ENCODE data around the gene PICALM. TPM values are rescaled to one million over a fixed set of nuclear protein-coding genes. Genes with fewer than 3 reads are reported as not detected.

The PICALM gene
- total and polyA plus RNA-seq, 2 of the 4 experiments (the other 2 are of a cell fraction): 235 to 453 TPM

DNA sequence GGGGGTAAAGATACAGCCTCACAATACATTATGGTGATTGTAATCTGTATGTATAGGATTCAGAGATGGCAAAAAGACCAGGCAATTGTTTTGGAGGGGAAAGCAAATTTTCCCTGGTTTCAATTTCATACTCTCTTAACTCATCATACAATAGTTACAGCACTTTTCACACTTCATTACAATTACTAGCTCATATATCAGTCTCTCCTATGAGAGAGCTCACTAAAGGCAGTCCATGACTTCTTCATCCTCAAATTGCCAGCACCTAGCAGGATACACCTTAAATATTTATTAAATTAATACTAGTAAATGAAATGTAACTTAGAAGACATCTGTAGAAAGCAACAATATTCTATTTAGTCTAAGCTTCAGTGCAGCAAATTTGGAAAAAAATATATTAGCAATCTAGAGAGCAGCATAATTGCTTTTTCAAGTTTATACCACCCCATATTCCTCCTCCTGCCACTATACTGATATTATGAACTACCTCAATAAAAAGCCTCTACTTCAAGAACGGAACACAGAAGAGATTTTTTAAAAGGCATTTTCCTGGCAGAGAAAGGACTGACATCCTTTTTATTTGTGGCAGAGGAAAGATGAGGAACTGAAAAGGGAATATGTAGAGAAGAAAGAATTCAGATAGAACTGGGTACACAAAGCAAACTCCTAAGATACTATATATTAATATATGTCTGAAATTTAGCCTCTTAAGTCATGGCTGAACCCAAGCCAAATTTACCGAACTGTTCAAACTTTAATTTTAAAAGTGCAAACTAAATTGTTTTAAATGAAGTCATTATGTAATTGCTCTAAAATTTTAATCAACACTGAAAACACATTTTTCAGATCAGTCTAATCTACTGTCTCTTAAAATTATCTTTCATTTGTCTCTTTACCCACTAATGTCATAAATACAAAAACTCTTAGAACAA lies 27.7 kb downstream of the PICALM start:
- no peak overlapping the region; a peak in 1 of 4 replicates for H4K8ac ChIP-seq (ENCODE audit: low read depth in 2 of 2, low read length in 2 of 2)
- H3K23ac ChIP-seq (ENCODE audit: low read depth, low read length): no peak overlapping the region
- in situ Hi-C loops (cut with MboI; ENCODE audit: low sequenced_read_pairs): loop anchor here (25.0 kb wide), 1 partner anchor 171 kb away; no protein-coding TSS in a partner anchor
- intact Hi-C loops (cut with micrococcal nuclease): loop anchor here (5.0 kb wide), 1 partner anchor 246 kb away; no protein-coding TSS in a partner anchor
- H2AK9ac ChIP-seq (replicated peaks; ENCODE audit: low read depth, low read length, poor library complexity): no peak overlapping the region
- H2BK120ac ChIP-seq (ENCODE audit: low read depth, low read length): no peak overlapping the region
- CTCF ChIA-PET: interaction anchor here (0.6 to 1.7 kb wide), 13 partner anchors 10 to 212 kb away, joined by 3 to 10 read pairs (median 4); partner anchors contain the start of gene PICALM
- H3K27ac ChIP-seq (ENCODE audit: insufficient read depth, low read length): no peak overlapping the region
- H3K56ac ChIP-seq (ENCODE audit: extremely low read depth, insufficient read depth, low read length): no peak overlapping the region
- dilution Hi-C loops (cut with HindIII; ENCODE audit: low sequenced_read_pairs, unreplicated experiment): no loop called here
- no peak overlapping the region for H2AK5ac ChIP-seq (ENCODE audit: low read depth, low read length)
- H2BK20ac ChIP-seq (ENCODE audit: low read depth, low read length): no peak overlapping the region
- peaks cover 87% of the 10 kb centered on the region for H4K20me1 ChIP-seq (ENCODE audit: insufficient read depth, low read length)
- no peaks in the 10 kb centered on the region for H3K27me3 ChIP-seq (ENCODE audit: control insufficient read depth, insufficient read depth, low read length)
- ATAC-seq (ENCODE audit: low read depth) (no peak), DNase-seq (no peak)
- H3K9me3 ChIP-seq (ENCODE audit: control insufficient read depth, insufficient read depth, low read length): no peaks in the 10 kb centered on the region
- WGBS, 2 experiments (ENCODE audit: extremely low coverage in 2 of 2, insufficient read length in 1 of 2): no CpG with 5 or more reads among the region's 2 CpGs
- peak overlapping the region; percentile 57; the same call in 1 of the 2 replicates for H3K4me2 ChIP-seq (ENCODE audit: low read depth, low read length)
- TF ChIP-seq BHLHE40 (IDR thresholded peaks at IDR 0.05; ENCODE audit: low read depth, low read length): no peak
- TF ChIP-seq, protein P1, sequence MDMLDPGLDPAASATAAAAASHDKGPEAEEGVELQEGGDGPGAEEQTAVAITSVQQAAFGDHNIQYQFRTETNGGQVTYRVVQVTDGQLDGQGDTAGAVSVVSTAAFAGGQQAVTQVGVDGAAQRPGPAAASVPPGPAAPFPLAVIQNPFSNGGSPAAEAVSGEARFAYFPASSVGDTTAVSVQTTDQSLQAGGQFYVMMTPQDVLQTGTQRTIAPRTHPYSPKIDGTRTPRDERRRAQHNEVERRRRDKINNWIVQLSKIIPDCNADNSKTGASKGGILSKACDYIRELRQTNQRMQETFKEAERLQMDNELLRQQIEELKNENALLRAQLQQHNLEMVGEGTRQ (IDR thresholded peaks at IDR 0.05; ENCODE audit: low read depth, low read length): no peak
- no peak for TF ChIP-seq MXI1 (IDR thresholded peaks at IDR 0.05; ENCODE audit: borderline replicate concordance, low read depth, low read length)
- no peak for TF ChIP-seq MAZ (IDR thresholded peaks at IDR 0.05; ENCODE audit: borderline replicate concordance, low read depth, low read length)
- no peak for TF ChIP-seq SMC3 (IDR thresholded peaks at IDR 0.05; ENCODE audit: low read depth, low read length)
- TF ChIP-seq RCOR1 (IDR thresholded peaks at IDR 0.05; ENCODE audit: insufficient replicate concordance, low read length): no peak
- TF ChIP-seq POLR2A (IDR thresholded peaks at IDR 0.05; ENCODE audit: low read depth, low read length): no peak
- TF ChIP-seq CHD1 (IDR thresholded peaks at IDR 0.05; ENCODE audit: low read depth, low read length): no peak
- no peak for TF ChIP-seq RAD21 (IDR thresholded peaks at IDR 0.05; ENCODE audit: low read length)
- TF ChIP-seq CEBPB (IDR thresholded peaks at IDR 0.05; ENCODE audit: low read depth, low read length): no peak
- TF ChIP-seq RFX5 (IDR thresholded peaks at IDR 0.05; ENCODE audit: low read depth, low read length): no peak
- no peak for TF ChIP-seq NFE2L2 (IDR thresholded peaks at IDR 0.05; ENCODE audit: low read depth, low read length)
- TF ChIP-seq, protein P2, sequence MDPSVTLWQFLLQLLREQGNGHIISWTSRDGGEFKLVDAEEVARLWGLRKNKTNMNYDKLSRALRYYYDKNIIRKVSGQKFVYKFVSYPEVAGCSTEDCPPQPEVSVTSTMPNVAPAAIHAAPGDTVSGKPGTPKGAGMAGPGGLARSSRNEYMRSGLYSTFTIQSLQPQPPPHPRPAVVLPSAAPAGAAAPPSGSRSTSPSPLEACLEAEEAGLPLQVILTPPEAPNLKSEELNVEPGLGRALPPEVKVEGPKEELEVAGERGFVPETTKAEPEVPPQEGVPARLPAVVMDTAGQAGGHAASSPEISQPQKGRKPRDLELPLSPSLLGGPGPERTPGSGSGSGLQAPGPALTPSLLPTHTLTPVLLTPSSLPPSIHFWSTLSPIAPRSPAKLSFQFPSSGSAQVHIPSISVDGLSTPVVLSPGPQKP (IDR thresholded peaks at IDR 0.05; ENCODE audit: borderline replicate concordance, low read depth, low read length): no peak
- no peak for TF ChIP-seq FOS (IDR thresholded peaks at IDR 0.05; ENCODE audit: low read depth, low read length)
- H3K36me3 ChIP-seq (ENCODE audit: control insufficient read depth, insufficient read depth, low read length): no peaks in the 10 kb centered on the region; the same call in 1 of the 2 replicates
- no peak overlapping the region for H3K9ac ChIP-seq (ENCODE audit: low read depth, low read length)
- H2BK5ac ChIP-seq (ENCODE audit: low read depth, low read length, poor library complexity, severe bottlenecking): peak overlapping the region; percentile 78
- POLR2A ChIA-PET (ENCODE audit: unreplicated experiment): no interaction called here
- no peak overlapping the region for H3K14ac ChIP-seq (replicated peaks; ENCODE audit: low read depth, low read length)
- H2AFZ ChIP-seq (replicated peaks; ENCODE audit: low read length, poor library complexity): no peak overlapping the region
- peaks cover 19% of the 10 kb centered on the region for H3K9me1 ChIP-seq (ENCODE audit: insufficient read depth, low read length)
- H4K5ac ChIP-seq (ENCODE audit: low read depth, low read length): no peak overlapping the region; the same call in 1 of the 2 replicates
- H2BK15ac ChIP-seq (ENCODE audit: low read depth, low read length): no peak overlapping the region
- BruUV-seq (replicated peaks): no TSS peak
- no peak overlapping the region for H4K91ac ChIP-seq (ENCODE audit: insufficient read depth, low read depth, low read length)
- no peak overlapping the region for H3K18ac ChIP-seq (ENCODE audit: low read depth, low read length)
- H3K4me3 ChIP-seq (ENCODE audit: insufficient read depth, low read depth, low read length): no peak overlapping the region
- peaks cover 13% of the 10 kb centered on the region for H3K4me1 ChIP-seq (ENCODE audit: control insufficient read depth, insufficient read depth, low read length)
- no peak overlapping the region for H3K4ac ChIP-seq (ENCODE audit: low read depth, low read length)
- peaks cover 0 to 29% of the 10 kb centered on the region in 2 experiments; a peak in 2 of 4 replicates for H3K79me1 ChIP-seq (ENCODE audit: low read depth in 1 of 2, low read length in 2 of 2)

All from IMR-90 (cell line).